ENCODE results near the gene GIT2.

Gene GIT2

GRCh38 chr12:109888179-109889020, 107.8 kb downstream of the GIT2 start:
- no peak for DNase-seq

GRCh38 chr12:109885616-109886015, 110.6 kb downstream of the GIT2 start:
- DNase-seq, result no peak

- DNase-seq, result no peak
These were observed 112.7 kb downstream of the GIT2 start for GRCh38 chr12:109883461-109883860.

GRCh38 chr12:109881752-109882151, 114.4 kb downstream of the GIT2 start:
- DNase-seq, result no peak

- no peak for DNase-seq
These were observed 115.2 kb downstream of the GIT2 start for GRCh38 chr12:109880938-109881337.

- peak; percentile 90 for DNase-seq
These were observed 115.9 kb downstream of the GIT2 start, which contains the start of gene GLTP for GRCh38 chr12:109880043-109880931. Gene GLTP (minus strand): TSS chr12:109880541. CDS start chr12:109880374, 167 bp downstream.
